GM19240 (cell line): ENCODE measurements around the gene RHBDL3.

Experiments used
- DNase-seq: peaks from one replicate; pipeline ENCODE4 v3.0.0; 2011; ENCODE audit warnings: low spot score; ENCODE audit not compliant: insufficient read length

Gene RHBDL3

GRCh38 chr17:32356750-32357149 is 91.1 kb downstream of the RHBDL3 start:
- no peak for DNase-seq

DNA sequence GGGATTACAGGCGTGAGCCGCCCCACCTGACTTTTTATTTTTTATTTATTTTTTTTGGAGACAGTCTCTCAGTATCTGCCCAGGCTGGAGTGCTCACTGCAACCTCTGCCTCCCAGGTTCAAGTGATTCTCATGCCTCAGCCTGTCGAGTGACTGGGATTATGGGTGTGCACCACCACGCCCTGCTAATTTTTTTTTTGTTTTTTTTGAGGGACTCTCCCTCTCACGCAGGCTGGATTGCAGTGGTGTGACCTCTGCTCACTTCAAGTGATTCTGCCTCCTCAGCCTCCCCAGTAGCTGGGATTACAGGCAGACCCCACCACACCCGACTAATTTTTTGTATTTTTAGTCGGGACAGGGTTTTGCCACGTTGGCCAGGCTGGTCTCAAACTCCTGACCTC is 92.0 kb downstream of the RHBDL3 start:
- DNase-seq = no peak

GRCh38 chr17:32361270-32361669 is 95.6 kb downstream of the RHBDL3 start:
- no peak for DNase-seq

GRCh38 chr17:32370426-32370825 is 104.8 kb downstream of the RHBDL3 start:
- DNase-seq = no peak
